HepG2 (cell line): Measurements from ENCODE around the gene ZNF740.

Experiments used
- CREB1 ChIP-seq, 2 experiments: fragments of 450-650 bp in 1 of 2; IDR thresholded peaks; 2 replicates each; pipeline ENCODE4 v1.6.1; 2016 to 2017; ENCODE audit warnings: control low read depth in 1 of 2, mild to moderate bottlenecking in 1 of 2, missing compliant biosample characterization in 1 of 2, missing genetic modification characterization in 1 of 2
- TF ChIP-seq, protein P1 (sequence below): sonication (generic); formaldehyde crosslinking; IDR thresholded peaks from 2 replicates; pipeline ENCODE4 v1.5.0; 2020; ENCODE audit warnings: mild to moderate bottlenecking, missing genetic modification reagents, moderate library complexity

DNA sequence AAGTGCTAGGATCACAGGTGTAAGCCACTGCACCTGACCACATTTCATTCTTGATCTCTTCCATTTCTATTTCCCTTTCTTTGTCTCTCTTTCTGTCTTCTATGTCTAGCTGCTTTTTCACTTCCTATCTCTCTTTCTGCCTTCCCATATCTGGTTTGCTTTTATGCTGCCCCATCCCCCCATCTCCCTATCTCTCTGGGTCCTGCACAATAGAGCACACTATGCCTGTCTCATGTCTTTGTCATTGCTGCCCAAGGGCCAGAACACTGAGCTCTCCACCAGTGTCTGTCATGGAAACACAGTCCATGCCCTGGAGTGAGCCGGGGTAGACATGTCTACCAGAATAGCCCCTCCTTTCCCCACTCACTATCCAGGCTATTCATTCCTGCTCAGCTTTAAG, 63.8 kb downstream of the ZNF740 start:
- TF ChIP-seq, protein P1, sequence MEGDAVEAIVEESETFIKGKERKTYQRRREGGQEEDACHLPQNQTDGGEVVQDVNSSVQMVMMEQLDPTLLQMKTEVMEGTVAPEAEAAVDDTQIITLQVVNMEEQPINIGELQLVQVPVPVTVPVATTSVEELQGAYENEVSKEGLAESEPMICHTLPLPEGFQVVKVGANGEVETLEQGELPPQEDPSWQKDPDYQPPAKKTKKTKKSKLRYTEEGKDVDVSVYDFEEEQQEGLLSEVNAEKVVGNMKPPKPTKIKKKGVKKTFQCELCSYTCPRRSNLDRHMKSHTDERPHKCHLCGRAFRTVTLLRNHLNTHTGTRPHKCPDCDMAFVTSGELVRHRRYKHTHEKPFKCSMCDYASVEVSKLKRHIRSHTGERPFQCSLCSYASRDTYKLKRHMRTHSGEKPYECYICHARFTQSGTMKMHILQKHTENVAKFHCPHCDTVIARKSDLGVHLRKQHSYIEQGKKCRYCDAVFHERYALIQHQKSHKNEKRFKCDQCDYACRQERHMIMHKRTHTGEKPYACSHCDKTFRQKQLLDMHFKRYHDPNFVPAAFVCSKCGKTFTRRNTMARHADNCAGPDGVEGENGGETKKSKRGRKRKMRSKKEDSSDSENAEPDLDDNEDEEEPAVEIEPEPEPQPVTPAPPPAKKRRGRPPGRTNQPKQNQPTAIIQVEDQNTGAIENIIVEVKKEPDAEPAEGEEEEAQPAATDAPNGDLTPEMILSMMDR (CRISPR knock-in tag): no peak
- TF ChIP-seq CREB1 (IDR thresholded peaks at IDR 0.05) (no peak), CREB1 (CRISPR knock-in tag; IDR thresholded peaks at IDR 0.05) (no peak)
